ENCODE results near the gene SELL.
A peak's percentile ranks its signal among the peaks of the same experiment; 100 is the strongest.
"Not testable (repeated sequence)": the region's sequence is repeated elsewhere in the genome, so short reads cannot be mapped to it uniquely, and the experiment has no call there.

Gene SELL

DNA sequence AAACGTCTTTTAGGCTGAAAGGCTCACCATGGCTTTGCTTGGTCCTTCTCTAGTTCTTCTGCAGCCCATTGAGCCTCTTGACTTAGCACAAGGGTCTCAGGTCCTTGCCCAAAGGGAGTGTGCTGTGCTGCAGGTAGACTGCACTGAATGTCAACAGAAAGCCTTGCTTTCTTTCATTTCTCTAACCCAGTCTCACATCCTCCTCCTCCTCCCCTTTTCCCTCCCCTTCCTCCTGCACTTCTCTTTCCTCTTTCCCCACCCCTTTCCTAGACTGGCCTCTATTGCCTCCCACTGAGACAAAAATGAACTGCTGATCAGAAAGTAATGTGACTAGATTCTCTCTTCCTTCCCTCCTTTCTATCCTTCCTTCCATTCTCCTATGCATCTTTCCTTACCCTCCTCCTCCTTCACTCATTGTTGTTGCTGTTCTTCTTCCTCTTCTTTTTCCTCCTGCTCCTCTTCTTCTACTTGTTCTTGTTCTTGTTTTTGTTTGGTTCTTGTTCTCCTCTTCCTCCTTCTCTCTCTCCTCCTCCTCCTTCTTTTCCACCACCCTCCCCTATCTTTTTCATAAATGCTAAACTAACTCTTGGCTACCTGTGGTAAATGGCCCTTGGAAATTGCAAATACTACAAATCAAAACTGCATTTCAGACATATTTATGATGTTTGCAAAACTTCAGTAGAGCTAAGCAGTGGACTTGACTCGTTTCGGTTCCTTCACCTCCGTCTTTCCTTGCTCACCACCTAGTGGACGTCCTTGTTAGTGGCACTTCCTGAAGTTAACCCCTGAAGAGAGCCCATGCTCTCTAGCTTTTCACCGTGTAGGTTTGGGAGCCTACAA lies at the start of gene SELL:
Gene SELL, minus strand, starts transcription at position 152 of the 840 bp plus-strand sequence. Its CDS starts 122 bp downstream, at position 30.
- peak; percentile 61 for DNase-seq

DNA sequence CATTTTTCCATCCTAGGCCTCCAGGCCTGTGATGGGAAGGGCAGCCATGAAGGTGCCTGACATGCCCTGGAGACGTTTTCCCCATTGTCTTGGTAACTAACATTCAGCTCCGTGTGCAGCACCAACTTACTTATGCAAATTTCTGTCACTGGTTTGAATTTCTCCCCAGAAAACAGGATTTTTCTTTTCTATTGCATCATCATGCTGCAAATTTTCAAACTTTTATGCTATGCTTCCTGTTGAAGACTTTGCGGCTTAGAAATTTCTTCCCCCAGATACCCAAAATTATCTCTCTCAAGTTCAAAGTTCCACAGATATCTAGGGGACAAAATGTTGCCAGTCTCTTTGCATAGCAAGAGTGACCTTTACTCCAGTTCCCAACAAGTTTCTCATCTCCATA lies 47.6 kb upstream of the SELL start:
- DNase-seq = no peak

DNA sequence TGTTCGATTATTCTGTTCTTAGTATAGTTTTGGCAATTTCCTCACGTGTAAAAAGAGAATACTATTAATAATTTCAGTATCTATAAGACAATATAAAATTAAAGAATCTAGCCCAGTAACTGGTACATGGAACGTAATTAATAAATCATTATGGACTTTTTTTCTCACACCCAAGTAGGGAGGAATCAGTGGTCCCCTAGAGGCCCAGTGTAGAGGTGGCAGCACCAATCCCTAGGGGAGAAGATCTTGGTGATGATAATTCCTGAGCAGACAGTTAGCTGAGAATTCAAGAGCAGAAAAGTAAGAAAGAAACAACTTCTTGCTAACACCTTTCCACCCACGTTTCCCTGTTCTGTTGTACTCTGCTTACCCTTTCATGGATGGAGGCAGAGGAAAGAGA lies 42.1 kb upstream of the SELL start:
- DNase-seq = no peak

DNA sequence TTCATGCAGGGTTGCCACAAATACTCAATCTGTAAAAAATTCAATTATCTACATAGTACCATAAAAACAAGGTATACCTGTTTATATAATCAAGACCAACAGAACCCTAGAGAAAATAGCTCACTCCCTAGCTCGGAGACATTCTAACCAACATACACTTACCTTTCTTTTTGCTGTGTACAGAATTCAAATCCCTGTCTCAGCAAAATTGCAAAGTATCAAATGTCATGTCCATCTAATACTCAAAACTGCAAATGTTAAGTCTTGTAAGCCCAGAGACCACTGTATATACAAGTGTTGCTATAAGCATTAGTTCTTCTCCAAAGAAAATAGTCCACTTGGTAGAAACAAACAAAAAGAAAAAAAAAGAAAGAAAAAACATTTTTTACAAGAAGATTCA lies 38.6 kb upstream of the SELL start:
- DNase-seq = no peak

DNA sequence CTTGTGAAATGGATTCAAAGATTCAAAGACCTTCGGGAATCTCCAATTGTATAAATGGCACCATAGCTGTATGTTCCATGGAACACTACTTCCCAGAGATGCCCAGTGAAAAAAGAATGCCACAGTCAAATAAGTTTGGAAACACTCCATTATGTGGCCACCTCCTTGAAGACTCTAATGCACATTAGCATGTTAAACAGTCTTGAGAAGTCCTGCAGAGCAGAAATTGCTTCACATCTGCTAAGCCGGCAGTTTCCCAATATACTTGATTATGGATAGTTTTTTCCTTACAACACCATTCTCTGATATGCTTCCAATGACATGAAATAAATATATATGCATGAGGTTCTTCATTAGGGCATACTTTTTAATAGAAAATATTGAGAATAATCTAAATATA lies 35.1 kb upstream of the SELL start:
- no peak for DNase-seq

DNA sequence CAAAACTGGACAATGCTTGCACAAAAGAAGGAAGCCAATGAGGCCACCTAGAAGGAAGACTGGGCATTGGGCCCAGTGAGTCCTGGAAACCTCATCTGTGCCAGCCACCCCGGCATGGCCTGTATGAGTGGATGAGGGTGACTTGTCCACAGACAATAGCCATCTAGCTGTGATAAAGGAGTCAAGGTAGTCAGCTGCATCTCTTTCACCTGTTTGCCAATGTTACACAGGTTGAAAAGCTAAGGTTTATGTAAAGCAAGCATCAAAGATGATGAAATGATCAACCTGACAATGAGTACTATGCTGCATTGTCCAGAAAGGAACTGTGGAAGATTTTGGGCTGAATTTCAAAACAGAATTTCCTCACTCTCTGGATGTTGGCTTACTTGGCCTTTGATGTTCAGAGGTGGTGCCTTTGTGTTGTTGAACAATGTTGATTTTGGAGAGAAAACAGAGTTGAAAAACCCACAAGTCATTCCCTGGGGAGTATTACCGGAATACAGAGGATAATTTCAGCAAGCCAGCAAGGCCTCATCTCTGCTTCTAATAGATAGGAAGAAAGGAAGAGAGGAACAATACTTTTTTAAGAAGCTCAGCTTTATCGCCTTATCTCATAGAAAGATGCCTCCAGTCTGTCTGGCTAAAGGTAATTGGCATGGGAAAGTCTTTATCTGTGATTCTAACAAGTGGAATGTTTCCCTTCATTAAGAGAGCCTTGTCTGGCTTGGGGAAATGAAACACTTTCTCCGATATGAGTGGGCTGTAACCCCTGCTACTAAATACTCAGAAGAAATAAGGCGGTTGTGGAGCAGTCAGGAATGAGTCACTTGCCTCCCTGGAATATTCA lies 33.8 kb upstream of the SELL start:
- no peak for DNase-seq

DNA sequence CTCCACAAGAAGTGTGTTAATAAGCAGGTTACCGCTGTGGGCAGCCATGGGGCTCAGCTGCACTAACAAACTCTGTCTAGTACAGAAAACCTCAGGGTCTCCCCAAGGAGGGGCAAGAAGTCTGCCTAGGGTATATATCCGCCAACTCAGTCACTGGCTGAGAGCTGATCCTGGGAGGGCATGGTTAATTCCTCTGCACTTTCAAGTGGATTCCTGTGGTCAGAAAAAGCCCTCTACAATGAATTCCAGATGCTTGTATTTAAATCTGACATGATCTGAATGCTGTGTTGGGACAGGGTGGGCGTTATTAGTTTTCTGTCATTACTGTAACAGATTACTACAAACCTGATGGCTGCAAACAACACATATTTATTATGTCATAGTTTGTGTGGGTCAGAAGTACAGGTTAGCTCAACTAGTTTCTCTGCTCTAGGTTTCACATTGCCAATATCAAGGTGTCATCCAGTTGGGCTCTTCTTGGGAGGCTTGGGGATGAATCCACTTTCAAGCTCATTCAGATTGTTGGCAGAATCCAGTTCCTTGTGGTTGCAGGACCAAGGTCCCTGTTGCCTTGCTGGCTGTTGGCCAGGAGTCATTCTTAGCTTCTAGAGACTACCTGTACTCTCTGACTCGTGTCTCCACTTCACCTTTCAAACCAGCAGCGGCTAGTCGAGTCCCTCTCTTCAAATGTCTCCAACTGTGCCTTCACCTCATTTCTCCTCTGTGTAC lies 30.4 kb upstream of the SELL start:
- no peak for DNase-seq

DNA sequence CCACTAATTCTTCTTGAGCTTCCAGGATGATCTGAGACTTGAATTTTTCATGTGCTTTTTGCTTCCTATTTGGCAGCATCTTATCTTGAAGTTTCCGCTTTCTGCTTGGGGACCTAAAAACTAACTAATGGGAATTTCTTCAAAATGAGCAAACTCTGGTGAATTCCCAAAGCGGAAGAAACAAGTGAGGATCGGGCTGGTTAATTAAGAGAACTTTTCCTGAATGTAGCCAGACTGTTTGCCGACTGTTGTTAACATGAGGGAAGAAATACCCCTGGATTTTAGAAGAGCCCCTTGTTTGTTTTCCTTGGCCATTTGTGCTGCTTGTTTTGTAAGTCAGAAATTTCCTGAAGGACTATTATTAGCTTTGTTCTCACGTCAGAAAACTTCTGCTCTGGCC lies 28.6 kb upstream of the SELL start:
- no peak for DNase-seq

DNA sequence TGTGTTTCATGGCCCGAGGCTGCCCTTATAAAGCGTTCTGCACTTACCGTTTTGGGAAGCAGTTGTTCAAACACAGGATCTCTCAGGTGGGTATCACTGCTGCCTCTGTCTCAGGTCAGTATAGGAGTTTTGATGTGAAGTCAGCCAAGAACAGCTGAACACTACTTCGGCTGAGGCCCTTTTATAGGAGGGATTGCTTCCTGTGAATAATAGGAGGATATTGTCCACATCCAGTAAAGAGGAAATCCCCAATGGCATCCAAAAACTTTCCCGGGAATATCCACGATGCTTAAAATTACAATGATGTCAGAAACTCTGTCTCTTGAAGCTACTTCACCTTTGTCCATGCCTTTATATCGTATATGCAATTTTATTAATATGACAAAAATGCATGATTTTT lies 22.5 kb upstream of the SELL start, which contains the start of gene SELE:
Gene SELE, minus strand, starts transcription at position 156 of the 400 bp plus-strand sequence. CDS start 467 bp downstream, outside the sequence.
- peak; percentile 81 for DNase-seq

DNA sequence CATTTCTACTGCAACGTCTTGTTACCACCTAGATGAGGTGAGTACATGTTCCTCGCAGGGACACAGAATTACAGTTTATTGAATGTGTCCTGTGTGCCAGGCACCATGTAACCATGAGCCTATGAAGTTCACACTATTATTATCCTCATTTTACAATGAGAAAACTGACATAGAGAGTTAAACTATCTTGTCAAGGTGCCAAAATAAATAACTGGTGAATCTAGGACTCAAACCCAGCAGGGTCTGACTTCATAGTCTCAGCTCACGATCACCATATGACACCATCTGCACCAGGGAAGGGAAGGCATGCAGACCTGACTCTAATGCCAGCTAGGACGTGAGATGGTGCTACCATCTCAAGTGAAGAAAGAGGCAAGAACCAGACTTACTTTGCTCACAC lies 20.0 kb upstream of the SELL start:
- DNase-seq = no peak

DNA sequence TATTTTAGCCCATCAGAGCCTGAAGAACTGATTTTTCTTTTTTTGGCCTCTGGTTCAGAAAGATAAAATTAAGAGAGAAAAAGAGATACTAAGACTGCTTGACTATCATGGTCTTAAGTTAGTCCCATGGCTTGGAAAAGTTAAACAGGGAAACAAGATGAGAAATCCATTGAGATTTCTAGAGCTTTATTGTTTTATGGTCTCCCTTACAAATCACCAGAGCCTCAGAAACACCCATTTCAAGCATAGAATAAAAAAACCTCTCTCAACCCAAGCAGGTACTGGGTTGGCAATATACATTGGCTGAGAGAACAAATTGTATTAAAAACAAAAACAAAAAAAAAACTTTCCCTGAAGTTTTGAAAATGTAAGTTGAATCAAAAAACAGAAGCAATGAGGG lies 18.6 kb upstream of the SELL start:
- DNase-seq = no peak

DNA sequence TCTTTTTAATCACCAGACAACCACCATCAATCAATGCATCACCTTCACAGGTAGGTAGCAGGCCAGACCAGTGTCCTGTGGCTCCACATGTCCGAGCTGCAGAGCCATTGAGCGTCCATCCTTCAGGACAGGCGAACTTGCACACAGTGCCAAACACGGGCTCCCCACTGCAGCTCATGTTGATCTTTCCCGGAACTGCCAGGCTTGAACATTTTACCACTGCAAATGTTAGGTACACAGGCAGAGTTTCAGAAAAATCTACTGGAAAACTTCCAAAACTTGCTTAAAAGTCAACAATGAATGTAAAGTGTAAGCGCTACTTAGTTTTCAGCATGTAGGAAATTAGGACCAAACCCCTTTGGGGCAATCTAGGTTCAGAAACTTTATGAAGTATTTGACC lies 15.9 kb upstream of the SELL start:
- no peak for DNase-seq

DNA sequence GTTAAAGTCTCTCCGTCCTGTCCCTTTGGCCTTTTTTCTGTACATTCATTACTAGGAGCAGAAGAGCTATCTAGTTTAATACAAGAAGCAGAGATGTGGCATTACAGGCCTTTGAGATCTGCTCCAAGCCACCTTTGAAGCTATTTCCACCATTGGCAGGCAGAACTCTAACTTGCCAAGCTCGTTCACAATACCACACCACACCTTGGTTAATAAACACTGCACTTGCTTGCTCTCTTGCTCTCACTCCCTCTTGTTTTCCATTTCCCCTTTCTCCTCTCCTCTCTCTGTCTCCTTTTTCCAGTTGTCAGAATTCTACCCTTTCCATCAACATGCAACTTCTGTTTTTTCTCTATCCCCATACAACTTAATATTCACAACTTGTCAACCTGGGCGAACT lies 15.4 kb upstream of the SELL start:
- no peak for DNase-seq

DNA sequence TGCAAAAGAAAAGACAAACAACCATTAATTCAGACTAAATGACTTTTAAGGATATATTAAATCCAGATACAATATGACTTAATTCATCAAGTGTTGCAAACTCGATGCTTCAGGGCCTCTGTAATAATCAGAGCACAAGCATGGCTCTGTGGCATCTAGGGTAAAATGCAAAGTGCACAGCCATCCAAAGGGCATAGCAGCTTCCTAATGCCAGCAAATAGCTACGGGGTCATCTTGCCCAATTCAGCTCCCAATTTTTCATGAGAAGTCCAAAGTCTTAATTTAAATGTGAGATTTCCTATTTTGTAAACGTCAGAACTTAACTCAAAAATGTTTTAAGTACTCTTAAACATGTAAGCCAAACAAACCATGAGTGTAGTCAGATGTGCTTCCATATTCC lies 14.5 kb upstream of the SELL start:
- no peak for DNase-seq

DNA sequence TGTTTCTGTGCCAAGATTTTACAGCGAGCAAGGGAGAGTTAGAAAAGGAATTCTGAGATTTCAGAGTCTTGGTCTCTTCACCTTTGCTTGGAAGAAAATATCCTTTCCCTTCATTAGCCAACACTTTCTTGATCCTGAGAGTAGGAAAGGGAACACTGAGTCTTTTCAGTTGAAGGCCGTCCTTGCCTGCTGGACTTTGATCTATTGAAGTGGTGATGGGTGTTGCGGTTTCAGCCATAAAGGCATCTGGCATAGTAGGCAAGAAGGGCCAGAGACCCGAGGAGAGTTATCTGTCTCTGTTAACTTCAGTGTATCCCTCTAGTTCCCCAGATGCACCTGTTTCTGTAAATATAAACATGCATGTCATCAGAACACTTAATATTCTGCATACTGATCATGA lies 12.7 kb upstream of the SELL start:
- no peak for DNase-seq

DNA sequence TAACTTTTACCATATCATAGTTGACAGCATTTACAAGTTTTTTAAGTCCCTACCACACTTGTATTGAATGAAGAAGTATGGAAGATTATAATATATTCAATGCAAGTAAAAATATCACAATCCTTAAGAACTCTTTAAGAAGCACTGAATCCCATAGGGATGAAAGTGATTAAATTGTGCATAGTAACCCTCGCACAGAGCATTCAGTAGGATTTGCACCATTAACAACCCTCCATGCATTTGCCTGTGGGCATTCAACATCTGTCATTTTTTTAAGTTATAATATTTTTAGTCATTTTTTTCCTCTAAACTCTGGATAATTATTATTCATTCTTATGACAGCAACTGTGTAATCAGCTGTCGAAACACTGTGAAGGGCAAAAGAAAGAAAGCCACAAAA lies 12.3 kb upstream of the SELL start:
- no peak for DNase-seq

DNA sequence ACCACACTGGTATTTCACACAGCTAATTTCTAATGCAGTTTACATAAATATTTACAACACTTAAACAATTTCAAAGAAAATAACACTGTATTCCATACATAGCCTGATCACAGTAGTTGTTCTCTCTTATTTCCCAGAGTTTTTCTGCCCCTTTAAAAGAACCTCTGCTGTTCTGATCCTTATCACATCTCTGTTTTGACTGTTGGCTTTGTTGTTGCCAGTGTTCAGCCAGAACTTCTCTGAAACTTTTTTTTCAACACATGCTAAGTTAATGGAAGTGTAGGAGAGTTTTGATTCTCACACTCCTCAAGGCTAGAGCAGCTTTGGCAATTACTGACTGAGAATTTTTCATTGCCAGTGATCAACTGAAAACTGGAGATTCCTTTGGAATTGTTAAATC lies 11.4 kb upstream of the SELL start:
- no peak for DNase-seq

DNA sequence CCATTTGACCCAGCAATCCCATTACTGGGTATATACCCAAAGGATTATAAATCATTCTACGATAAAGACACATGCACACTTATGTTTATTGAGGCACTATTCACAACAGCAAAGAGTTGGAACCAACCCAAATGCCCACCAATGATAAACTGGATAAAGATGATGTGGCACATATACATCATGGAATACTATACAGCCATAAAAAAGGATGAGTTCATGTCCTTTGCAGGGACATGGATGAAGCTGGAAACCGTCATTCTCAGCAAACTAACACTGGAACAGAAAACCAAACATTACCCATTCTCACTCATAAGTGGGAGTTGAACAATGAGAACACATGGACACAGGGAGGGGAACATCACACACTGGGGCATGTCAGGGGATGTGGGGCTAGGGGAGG lies 3.7 kb upstream of the SELL start:
- DNase-seq = not testable (repeated sequence)

DNA sequence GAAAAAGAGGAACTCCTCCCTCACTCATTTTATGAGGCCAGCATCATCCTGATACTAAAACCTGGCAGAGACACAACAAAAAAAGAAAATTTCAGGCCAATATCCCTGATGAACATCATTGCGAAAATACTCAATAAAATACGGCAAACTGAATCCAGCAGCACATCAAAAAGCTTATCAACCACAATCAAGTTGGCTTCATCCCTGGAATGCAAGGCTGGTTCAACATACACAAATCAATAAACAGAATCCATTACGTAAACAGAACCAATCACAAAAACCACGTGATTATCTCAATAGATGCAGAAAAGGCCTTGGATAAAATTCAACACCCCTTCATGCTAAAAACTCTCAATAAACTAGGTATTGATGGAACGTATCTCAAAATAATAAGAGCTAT lies 1.7 kb upstream of the SELL start:
- not testable (repeated sequence) for DNase-seq

DNA sequence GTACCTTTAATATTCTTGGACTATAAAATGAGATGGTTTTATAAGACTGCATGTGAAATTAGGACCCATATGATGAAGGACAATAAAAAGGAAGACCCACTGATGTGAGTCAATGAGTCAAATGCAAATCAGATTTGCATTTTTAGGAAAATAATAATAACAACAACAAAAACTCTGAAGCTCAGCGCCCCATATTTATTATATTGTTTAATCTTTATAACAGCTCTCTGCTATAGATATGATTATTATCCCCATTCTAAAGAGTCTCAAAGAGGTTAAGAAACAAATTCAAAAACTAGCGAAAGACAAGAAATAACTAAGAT lies 850 bp upstream of the SELL start:
- no peak for DNase-seq

DNA sequence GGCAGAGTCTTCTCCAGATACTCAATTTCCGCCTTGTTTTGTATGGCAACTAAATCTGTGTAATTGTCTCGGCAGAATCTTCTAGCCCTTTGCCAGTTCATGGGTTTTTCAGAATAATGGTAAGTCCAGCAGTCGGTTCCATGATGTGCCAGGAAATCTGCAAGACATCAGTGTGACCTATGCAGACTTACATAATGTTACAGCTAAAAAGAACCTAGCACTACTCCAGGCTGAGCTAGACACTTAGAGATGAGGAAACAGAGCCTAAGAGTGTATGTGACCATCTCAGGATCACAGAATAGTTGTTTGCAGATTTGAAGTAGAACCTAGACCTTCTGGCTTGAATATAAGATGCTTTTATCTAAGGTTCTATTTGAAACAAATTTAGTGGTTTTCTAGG lies 2.8 kb downstream of the SELL start:
- DNase-seq = no peak

DNA sequence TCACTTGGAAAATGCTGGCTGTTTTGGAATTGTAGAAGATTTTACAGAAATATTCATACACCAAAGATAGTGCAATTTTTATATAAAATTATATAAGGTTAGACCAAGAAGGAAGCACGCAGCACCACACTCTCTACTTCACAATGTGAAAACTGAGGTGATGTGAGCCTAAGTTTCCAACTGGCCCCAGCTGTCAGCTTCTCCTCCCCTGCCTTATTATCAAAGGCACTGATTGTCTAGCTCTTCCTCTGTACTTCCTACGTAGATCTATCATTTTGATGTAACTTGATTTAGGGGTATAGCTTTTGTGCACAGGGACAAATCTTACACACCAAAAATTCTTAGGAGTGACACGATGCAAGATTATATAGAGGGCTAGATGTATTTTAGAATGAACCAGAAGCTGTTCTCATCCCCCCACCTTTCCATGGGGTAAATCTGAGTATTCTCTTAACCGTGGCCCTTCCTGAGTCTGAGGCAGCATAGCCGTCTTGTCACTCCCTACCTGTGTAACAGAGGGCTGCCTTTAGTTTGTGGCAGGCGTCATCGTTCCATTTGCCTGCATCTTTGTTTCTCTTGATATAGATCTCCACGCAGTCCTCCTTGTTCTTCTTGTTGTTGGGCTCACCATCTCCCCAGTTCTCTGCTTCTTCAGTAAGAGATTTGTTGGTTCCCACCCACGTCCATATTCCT lies 3.4 kb downstream of the SELL start:
- DNase-seq = no peak

DNA sequence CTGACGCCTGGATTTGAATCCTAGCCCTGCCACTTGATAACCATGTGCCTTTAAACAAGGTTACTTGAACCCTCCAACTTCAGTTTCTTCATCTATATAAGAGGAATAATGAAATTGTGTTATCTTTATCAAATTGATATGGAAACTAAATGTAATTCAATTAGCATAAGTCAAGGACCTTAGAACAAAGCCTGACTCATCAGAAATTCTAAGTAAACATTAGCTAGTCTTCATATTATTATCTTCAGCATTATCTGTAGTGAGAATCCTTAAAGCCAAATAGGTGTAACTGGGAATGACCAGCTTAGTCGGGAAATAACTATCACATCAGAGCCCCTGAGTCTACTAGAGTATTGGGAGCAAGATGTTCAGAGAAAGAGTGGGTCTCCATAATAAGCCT lies 6.6 kb downstream of the SELL start:
- no peak for DNase-seq

Data from NCI-H1048 (cell line).